ENCODE results near the gene OR10J1.
"Not testable (repeated sequence)": the region's sequence is repeated elsewhere in the genome, so short reads cannot be mapped to it uniquely, and the experiment has no call there.

OR10J1 gene

GRCh38 chr1:159439422-159439821 lies at the start of gene OR10J1:
Gene OR10J1 (plus strand): TSS chr1:159439722. CDS start chr1:159439792, 70 bp downstream.
- DNase-seq: no peak

- DNase-seq: no peak
Observed at GRCh38 chr1:159406821-159407220, 32.7 kb upstream of the OR10J1 start.

- no peak for DNase-seq
Observed at GRCh38 chr1:159408862-159409400, 30.6 kb upstream of the OR10J1 start.

GRCh38 chr1:159421821-159422220 lies 17.7 kb upstream of the OR10J1 start:
- no peak for DNase-seq

GRCh38 chr1:159428536-159428935 lies 11.0 kb upstream of the OR10J1 start:
- DNase-seq: no peak

GRCh38 chr1:159429074-159429861 lies 10.3 kb upstream of the OR10J1 start:
- no peak for DNase-seq

GRCh38 chr1:159430985-159431384 lies 8.5 kb upstream of the OR10J1 start:
- no peak for DNase-seq

- no peak for DNase-seq
Observed at GRCh38 chr1:159431904-159432303, 7.6 kb upstream of the OR10J1 start, which contains the start of gene OR10J4. Gene OR10J4 (plus strand): TSS chr1:159432204.

GRCh38 chr1:159436469-159436868 lies 3.1 kb upstream of the OR10J1 start:
- DNase-seq: no peak

- DNase-seq: no peak
Observed at GRCh38 chr1:159441360-159441759, 1.8 kb downstream of the OR10J1 start.

GRCh38 chr1:159442428-159442827 lies 2.9 kb downstream of the OR10J1 start:
- no peak for DNase-seq

- DNase-seq: no peak
Observed at GRCh38 chr1:159443066-159443750, 3.7 kb downstream of the OR10J1 start.

- DNase-seq: no peak
Observed at GRCh38 chr1:159444511-159444910, 5.0 kb downstream of the OR10J1 start.

- DNase-seq: no peak
Observed at GRCh38 chr1:159448181-159448580, 8.7 kb downstream of the OR10J1 start.

- not testable (repeated sequence) for DNase-seq
Observed at GRCh38 chr1:159449605-159450004, 10.1 kb downstream of the OR10J1 start.

- DNase-seq: no peak
Observed at GRCh38 chr1:159459551-159459950, 20.0 kb downstream of the OR10J1 start.

- DNase-seq: no peak
Observed at GRCh38 chr1:159465191-159465603, 25.7 kb downstream of the OR10J1 start.

GRCh38 chr1:159468321-159468720 lies 28.8 kb downstream of the OR10J1 start:
- no peak for DNase-seq

- no peak for DNase-seq
Observed at GRCh38 chr1:159469921-159470533, 30.5 kb downstream of the OR10J1 start.

GRCh38 chr1:159473335-159473734 lies 33.8 kb downstream of the OR10J1 start:
- DNase-seq: no peak

GRCh38 chr1:159474926-159475325 lies 35.4 kb downstream of the OR10J1 start:
- DNase-seq: no peak

- no peak for DNase-seq
Observed at GRCh38 chr1:159483501-159483900, 44.0 kb downstream of the OR10J1 start.

Measured in DMS79 (cell line).